K562 (cell line): ENCODE data around the gene WSCD2. TPM values are rescaled to one million over a fixed set of nuclear protein-coding genes. Genes with fewer than 3 reads are reported as not detected.

Experiments used
- ATAC-seq: fragments of 200-7000 bp; cut with Tn5 transposase; 3 replicates; pipeline ENCODE4 v1.9.1; 2020; ENCODE audit warnings: moderate library complexity
- BruUV-seq: library from RNA; stranded (reverse); fragments of 400-500 nt; replicated peaks from 2 replicates; lab custom pipeline; 2021; lab: Mats Ljungman, UMichigan
- CTCF ChIA-PET: fragments of 300-600 bp; formaldehyde crosslinking; extraction: SDS; loops from one replicate; lab custom pipeline; 2021; ENCODE audit warnings: low intra/inter-chr PET ratio; lab: Yijun Ruan, JAX
- POLR2A ChIA-PET: fragments of 300-600, 350-650 bp; sonication (Branson Sonifier 250); formaldehyde crosslinking; extraction: SDS; loops from one replicate; lab custom pipeline; 2021; ENCODE audit warnings: antibody characterized with exemption, inconsistent platforms; lab: Yijun Ruan, JAX
- DNase-seq, 4 experiments: peaks; one replicate each; pipeline versions ENCODE4 v3.0.0 to v3.0.0-alpha.2; 2011 to 2018; ENCODE audit warnings: low spot score in 3 of 4, mixed read lengths in 3 of 4; ENCODE audit errors: extremely low read depth in 1 of 4
- FAIRE-seq: peaks from 2 replicates; lab custom pipeline; 2011; peaks lifted over from hg19 to GRCh38; lab: Jason Lieb, UNC
- H2AFZ ChIP-seq: 2 replicates; pipeline ENCODE4 v1.6.0; 2011; ENCODE audit warnings: low read depth, low read length, control low read depth, inconsistent platforms
- H3K27ac ChIP-seq: fragments of 200-600 bp; 3 replicates; pipeline ENCODE4 v1.8.0; 2011; ENCODE audit warnings: low read depth, mild to moderate bottlenecking, control low read depth, inconsistent platforms, low read length, moderate library complexity, mixed read lengths; ENCODE audit errors: extremely low read depth
- H3K27me3 ChIP-seq, 2 experiments: fragments of 300-600 bp in 1 of 2; 2 replicates in 1 of 2; 3 replicates in 1 of 2; pipeline versions ENCODE4 v1.6.0 to v1.8.0; 2011; ENCODE audit warnings: inconsistent platforms in 2 of 2, low read length in 2 of 2, mild to moderate bottlenecking in 1 of 2, mixed read lengths in 1 of 2, moderate library complexity in 1 of 2; ENCODE audit not compliant: control insufficient read depth in 2 of 2, insufficient read depth in 2 of 2
- H3K36me3 ChIP-seq: fragments of 300-600 bp; 3 replicates; pipeline ENCODE4 v1.8.0; 2011; ENCODE audit warnings: mild to moderate bottlenecking, low read length, inconsistent platforms; ENCODE audit not compliant: control insufficient read depth, insufficient read depth
- H3K4me1 ChIP-seq, 2 experiments: fragments of 200-600 bp in 1 of 2; replicated peaks in 1 of 2; 2 replicates in 1 of 2; 3 replicates in 1 of 2; pipeline versions ENCODE4 v1.5.1 to v1.8.0; 2011; ENCODE audit warnings: inconsistent platforms in 2 of 2, low read length in 2 of 2, mild to moderate bottlenecking in 1 of 2, mixed read lengths in 1 of 2, moderate library complexity in 1 of 2; ENCODE audit not compliant: control insufficient read depth in 2 of 2, insufficient read depth in 2 of 2
- H3K4me2 ChIP-seq: 2 replicates; pipeline ENCODE4 v1.6.1; 2011; ENCODE audit warnings: low read length, control low read depth, inconsistent platforms, mixed read lengths; ENCODE audit not compliant: insufficient read depth
- H3K4me3 ChIP-seq: fragments of 200-600 bp; sonication (generic), shearing (Covaris generic); 2 replicates; pipeline ENCODE4 v1.5.1; 2016; ENCODE audit warnings: control low read depth, inconsistent platforms
- H3K79me2 ChIP-seq: fragments of 200-600 bp; 3 replicates; pipeline ENCODE4 v1.8.0; 2011; ENCODE audit warnings: low read length, inconsistent platforms; ENCODE audit not compliant: control insufficient read depth, insufficient read depth
- H3K9ac ChIP-seq, 2 experiments: 2 replicates each; pipeline versions ENCODE4 v1.6.0 to v1.6.1; 2011; ENCODE audit warnings: low read depth in 2 of 2, low read length in 2 of 2, control low read depth in 1 of 2, inconsistent platforms in 1 of 2, mild to moderate bottlenecking in 1 of 2, mixed read lengths in 1 of 2; ENCODE audit not compliant: insufficient read depth in 1 of 2
- H3K9me1 ChIP-seq: one replicate; pipeline ENCODE4 v1.6.0; 2011; ENCODE audit warnings: inconsistent platforms, mild to moderate bottlenecking, low read length, moderate library complexity; ENCODE audit not compliant: control insufficient read depth, insufficient read depth
- H3K9me3 ChIP-seq: replicated peaks from 2 replicates; pipeline ENCODE4 v1.5.1; 2011; ENCODE audit warnings: low read depth, low read length, inconsistent platforms; ENCODE audit not compliant: control insufficient read depth, insufficient read depth
- H4K20me1 ChIP-seq: replicated peaks from 2 replicates; pipeline ENCODE4 v1.6.1; 2011; ENCODE audit warnings: low read length, inconsistent platforms, mixed read lengths; ENCODE audit not compliant: control insufficient read depth, insufficient read depth
- ARID2 ChIP-seq: fragments of 450-650 bp; IDR thresholded peaks from 2 replicates; pipeline ENCODE4 v1.6.1; 2017; ENCODE audit warnings: antibody characterized with exemption, mild to moderate bottlenecking
- CREM ChIP-seq: IDR thresholded peaks from 2 replicates; pipeline ENCODE4 v1.6.1; 2014; ENCODE audit warnings: antibody characterized with exemption, low read depth
- CSDE1 ChIP-seq, 2 experiments: fragments of 450-650 bp; IDR thresholded peaks; 2 replicates each; pipeline ENCODE4 v1.6.1; 2016; ENCODE audit warnings: mild to moderate bottlenecking in 1 of 2
- CTBP1 ChIP-seq: fragments of 450-650 bp; IDR thresholded peaks from 2 replicates; pipeline ENCODE4 v1.6.1; 2016; ENCODE audit warnings: borderline replicate concordance
- CXXC5 ChIP-seq: fragments of 250-450 bp; sonication (Bioruptor Pico); IDR thresholded peaks from 2 replicates; pipeline ENCODE4 v1.8.0; 2022; ENCODE audit warnings: inconsistent platforms, mild to moderate bottlenecking, moderate library complexity
- DPF2 ChIP-seq: fragments of 450-650 bp; IDR thresholded peaks from 2 replicates; pipeline ENCODE4 v1.6.1; 2016
- EHMT2 ChIP-seq: fragments of 450-650 bp; IDR thresholded peaks from 2 replicates; pipeline ENCODE4 v1.6.1; 2018; ENCODE audit warnings: antibody characterized with exemption
- ESRRA ChIP-seq: fragments of 450-650 bp; IDR thresholded peaks from 2 replicates; pipeline ENCODE4 v1.6.1; 2014; ENCODE audit warnings: low read depth, mild to moderate bottlenecking, moderate library complexity, borderline replicate concordance
- KAT8 ChIP-seq: fragments of 450-650 bp; IDR thresholded peaks from 2 replicates; pipeline ENCODE4 v1.6.1; 2016; ENCODE audit warnings: low read depth, mild to moderate bottlenecking
- NRF1 ChIP-seq, 2 experiments: fragments of 450-650 bp; IDR thresholded peaks in 1 of 2; conservative IDR thresholded peaks in 1 of 2; 2 replicates each; pipeline ENCODE4 v1.6.1; 2014; ENCODE audit warnings: mild to moderate bottlenecking in 2 of 2
- POLR2A ChIP-seq: fragments of 450-650 bp; conservative IDR thresholded peaks from 2 replicates; pipeline ENCODE4 v1.6.1; 2016
- RFX1 ChIP-seq: fragments of 450-650 bp; IDR thresholded peaks from 2 replicates; pipeline ENCODE4 v1.6.1; 2016; ENCODE audit warnings: mild to moderate bottlenecking, moderate library complexity
- TCF3 ChIP-seq: sonication (generic); formaldehyde crosslinking; IDR thresholded peaks from 2 replicates; pipeline ENCODE4 v1.4.0; 2020; ENCODE audit warnings: mild to moderate bottlenecking, missing genetic modification reagents
- ZNF121 ChIP-seq: sonication (generic); formaldehyde crosslinking; conservative IDR thresholded peaks from 2 replicates; pipeline ENCODE4 v1.8.0; 2022; ENCODE audit warnings: missing genetic modification reagents
- ZNF143 ChIP-seq: sonication (generic); formaldehyde crosslinking; IDR thresholded peaks from 2 replicates; pipeline ENCODE4 v1.9.0; 2022; ENCODE audit warnings: mild to moderate bottlenecking, missing genetic modification reagents
- ZNF224 ChIP-seq: sonication (generic); formaldehyde crosslinking; IDR thresholded peaks from 2 replicates; pipeline ENCODE4 v1.8.0; 2022; ENCODE audit warnings: mild to moderate bottlenecking, missing genetic modification reagents
- ZNF23 ChIP-seq: fragments of 250-450 bp; sonication (Bioruptor Pico); IDR thresholded peaks from 2 replicates; pipeline ENCODE4 v1.4.0; 2020; ENCODE audit warnings: mild to moderate bottlenecking
- ZNF232 ChIP-seq: sonication (generic); formaldehyde crosslinking; IDR thresholded peaks from 2 replicates; pipeline ENCODE4 v1.8.0; 2022; ENCODE audit warnings: mild to moderate bottlenecking, missing genetic modification reagents
- ZNF436 ChIP-seq: fragments of 250-450, 450-650 bp; sonication (Bioruptor Pico); formaldehyde crosslinking; IDR thresholded peaks from 2 replicates; pipeline ENCODE4 v1.7.0; 2020; ENCODE audit warnings: mild to moderate bottlenecking
- ZNF551 ChIP-seq: fragments of 250-450 bp; sonication (Bioruptor Pico); IDR thresholded peaks from 2 replicates; pipeline ENCODE4 v1.5.0; 2021; ENCODE audit warnings: mild to moderate bottlenecking, moderate library complexity
- WGBS: fragments of 100-300 bp; shearing (Covaris generic); methylation state at CpG from one replicate; pipeline ENCODE4 v1.1.6; 2016; ENCODE audit warnings: low coverage, mixed read lengths; ENCODE audit not compliant: insufficient coverage; ENCODE audit errors: missing lambda C conversion rate; 5-methylcytosine and 5-hydroxymethylcytosine counted together
- in situ Hi-C: fragments of 300-500 bp; cut with MboI; formaldehyde crosslinking; loops from 4 replicates; pipeline ENCODE4 v1.15.0; 2018; ENCODE audit warnings: inconsistent platforms, mixed read lengths
- intact Hi-C: fragments of 100-400 bp; cut with micrococcal nuclease; formaldehyde crosslinking; loops from 2 replicates; pipeline ENCODE4 v1.14.2; 2022
- polyA plus RNA-seq, 8 experiments: library from polyadenylated mRNA; depleted of rRNA in 4 of 8; stranded (reverse) in 5 of 8; unstranded in 3 of 8; fragments of >200 nt; fragmentation: Nextera tagmentation in 2 of 8; fragmentation: Illumina TruSeq in 1 of 8; extraction: Ambion mirVana in 2 of 8; extraction: Trizol in 1 of 8; gene quantifications; 2 replicates each; pipeline versions ENCODE4 v1.2.1 to v1.2.3, GENCODE V29; 2011 to 2014; ENCODE audit warnings: inconsistent platforms in 1 of 8, missing spikeins in 1 of 8
- total RNA-seq, 7 experiments: library from RNA; depleted of rRNA in 6 of 7; stranded (reverse); fragments of >200 nt in 6 of 7; fragmentation: Illumina TruSeq in 2 of 7; extraction: Trizol in 2 of 7; gene quantifications; 2 replicates each; pipeline versions ENCODE4 v1.2.1 to v1.2.3, GENCODE V29; 2011 to 2021; ENCODE audit warnings: low replicate concordance in 1 of 7
- TF ChIP-seq, protein P1 (sequence below), 2 experiments: fragments of 200-800 bp in 1 of 2; sonication (Bioruptor generic) in 1 of 2; sonication (generic) in 1 of 2; formaldehyde crosslinking in 1 of 2; IDR thresholded peaks in 1 of 2; conservative IDR thresholded peaks in 1 of 2; 2 replicates each; pipeline versions ENCODE4 v1.5.0 to v1.6.1; 2016 to 2020; ENCODE audit warnings: missing compliant biosample characterization in 1 of 2, missing genetic modification characterization in 1 of 2, missing genetic modification reagents in 1 of 2

WSCD2 gene
- total and polyA plus RNA-seq, 9 of the 15 experiments (the other 6 are each of a cell fraction or from before 2014, with no cell fraction given) = 0.72 to 14.1 (median 4.0) TPM

DNA sequence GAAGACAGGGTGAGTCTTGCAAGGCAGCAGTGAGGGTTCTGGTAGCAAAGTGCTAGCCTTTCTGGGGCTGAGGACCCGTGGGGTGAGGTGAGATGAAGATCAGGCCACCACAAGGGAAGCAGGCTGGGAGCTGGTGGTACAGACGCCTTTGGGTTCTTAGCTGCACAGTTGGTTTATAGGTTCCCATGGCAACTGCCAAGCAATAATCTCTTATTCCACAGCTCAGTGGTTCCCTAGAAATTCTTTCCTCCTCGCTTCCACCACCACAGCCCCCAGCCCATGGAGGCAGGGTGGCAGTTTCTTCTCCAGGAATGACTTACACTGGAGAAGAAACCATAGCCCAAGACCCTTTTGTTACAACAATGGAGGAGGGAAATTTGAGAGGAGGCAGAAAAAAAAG is 127.9 kb downstream of the WSCD2 start:
- no TSS peak for BruUV-seq

DNA sequence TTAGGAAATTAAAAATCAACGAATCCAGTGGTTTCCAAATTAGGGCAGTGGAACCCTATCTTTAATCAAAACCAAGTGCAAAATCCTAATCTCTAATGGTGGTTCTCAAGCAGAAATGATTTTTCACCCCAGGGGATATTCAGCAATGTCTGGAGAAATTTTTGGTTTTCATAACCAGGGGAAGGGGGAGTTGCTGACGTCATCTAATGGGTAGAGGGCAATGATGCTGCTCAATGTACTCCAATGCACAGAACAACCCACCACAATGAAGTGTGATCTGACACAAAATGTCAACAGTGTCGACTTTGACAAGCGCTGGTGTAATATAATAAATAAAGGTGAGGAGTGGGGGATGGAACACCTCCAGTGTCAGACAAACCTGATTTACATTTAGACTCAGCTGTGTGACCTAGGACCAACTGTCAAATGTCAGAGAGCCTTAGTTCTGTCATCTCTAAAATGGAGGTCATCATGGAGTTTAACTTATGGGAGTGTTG is 128.6 kb downstream of the WSCD2 start:
- in situ Hi-C loops = no loop called here
- Histone ChIP-seq H3K79me2 (no peaks in the 10 kb centered on the region), H3K9me1 (no peaks in the 10 kb centered on the region), H3K4me3 (no peak overlapping the region), H3K9me3 (no peaks in the 10 kb centered on the region), H3K36me3 (no peaks in the 10 kb centered on the region), H3K4me1 (no peaks in the 10 kb centered on the region), H3K27me3 (peaks cover 2 to 7% of the 10 kb centered on the region in 2 experiments; a peak in 3 of 5 replicates), H4K20me1 (no peaks in the 10 kb centered on the region), H2AFZ (no peak overlapping the region), H3K4me2 (no peak overlapping the region), H3K27ac (no peak overlapping the region), H3K9ac (no peak overlapping the region)
- CTCF ChIA-PET = no interaction called here
- POLR2A ChIA-PET = interaction anchor here (0.5 kb wide), 1 partner anchor 246 kb away, joined by 3 read pairs; no protein-coding TSS in a partner anchor
- no peak for DNase-seq
- intact Hi-C loops = no loop called here
- no peak for FAIRE-seq
- WGBS = 0% methylated on average over 4 of the region's 4 CpGs
- no peak for ATAC-seq
- no TSS peak for BruUV-seq
- TF ChIP-seq KAT8 = no peak
- TF ChIP-seq CTBP1 = no peak
- no peak for TF ChIP-seq POLR2A
- no peak for TF ChIP-seq ZNF551
- TF ChIP-seq ZNF232 (CRISPR knock-in tag) = no peak
- TF ChIP-seq CSDE1 (IDR thresholded peaks at IDR 0.05) = no peak
- TF ChIP-seq CREM = no peak
- TF ChIP-seq NRF1 (conservative IDR thresholded peaks at IDR 0.05 in 1 of 2, IDR thresholded peaks at IDR 0.05 in 1 of 2) = no peak
- TF ChIP-seq TCF3 (CRISPR knock-in tag) = no peak
- TF ChIP-seq ZNF23 (CRISPR knock-in tag) = no peak
- no peak for TF ChIP-seq ZNF121
- no peak for TF ChIP-seq EHMT2
- TF ChIP-seq ESRRA = no peak
- no peak for TF ChIP-seq CXXC5 (CRISPR knock-in tag)
- TF ChIP-seq ZNF224 = no peak
- no peak for TF ChIP-seq DPF2

More for the DNA sequence above, 127.9 kb downstream of the WSCD2 start:
- no peak for FAIRE-seq
- no peak overlapping the region for H3K4me3 ChIP-seq
- 0% methylated on average over 2 of the region's 3 CpGs for WGBS
- H3K4me1 ChIP-seq = no peaks in the 10 kb centered on the region
- intact Hi-C loops (no loop called here), in situ Hi-C loops (no loop called here)
- H3K4me2 ChIP-seq = no peak overlapping the region
- H3K79me2 ChIP-seq = no peaks in the 10 kb centered on the region
- no peak for DNase-seq
- H3K27me3 ChIP-seq = peaks cover 5 to 13% of the 10 kb centered on the region in 2 experiments; a peak in 4 of 5 replicates
- ATAC-seq = no peak
- ChIA-PET POLR2A (interaction anchor here (0.5 to 0.8 kb wide), 2 partner anchors 9 to 245 kb away, joined by 3 read pairs; no protein-coding TSS in a partner anchor), CTCF (no interaction called here)
- no peak overlapping the region for H3K9ac ChIP-seq
- no peaks in the 10 kb centered on the region for H3K9me3 ChIP-seq
- no peaks in the 10 kb centered on the region for H4K20me1 ChIP-seq
- H3K9me1 ChIP-seq = no peaks in the 10 kb centered on the region
- TF ChIP-seq ZNF143 (CRISPR knock-in tag) = no peak
- no peak for TF ChIP-seq ZNF436 (CRISPR knock-in tag)
- TF ChIP-seq ARID2 = no peak
- TF ChIP-seq, protein P1, sequence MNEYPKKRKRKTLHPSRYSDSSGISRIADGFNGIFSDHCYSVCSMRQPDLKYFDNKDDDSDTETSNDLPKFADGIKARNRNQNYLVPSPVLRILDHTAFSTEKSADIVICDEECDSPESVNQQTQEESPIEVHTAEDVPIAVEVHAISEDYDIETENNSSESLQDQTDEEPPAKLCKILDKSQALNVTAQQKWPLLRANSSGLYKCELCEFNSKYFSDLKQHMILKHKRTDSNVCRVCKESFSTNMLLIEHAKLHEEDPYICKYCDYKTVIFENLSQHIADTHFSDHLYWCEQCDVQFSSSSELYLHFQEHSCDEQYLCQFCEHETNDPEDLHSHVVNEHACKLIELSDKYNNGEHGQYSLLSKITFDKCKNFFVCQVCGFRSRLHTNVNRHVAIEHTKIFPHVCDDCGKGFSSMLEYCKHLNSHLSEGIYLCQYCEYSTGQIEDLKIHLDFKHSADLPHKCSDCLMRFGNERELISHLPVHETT (CRISPR knock-in tag; conservative IDR thresholded peaks at IDR 0.05 in 1 of 2, IDR thresholded peaks at IDR 0.05 in 1 of 2) = no peak
- TF ChIP-seq RFX1 = peak; percentile 50
- H2AFZ ChIP-seq = no peak overlapping the region
- no peak overlapping the region for H3K27ac ChIP-seq
- no peaks in the 10 kb centered on the region for H3K36me3 ChIP-seq
